SK-N-SH (cell line): ENCODE measurements around the gene RASSF1. TPM values are rescaled to one million over a fixed set of nuclear protein-coding genes. Genes with fewer than 3 reads are reported as not detected.

ENCODE experiments used
- CTCF ChIA-PET: fragments of 300-600, 350-600 bp; formaldehyde crosslinking; extraction: SDS; loops from one replicate; lab custom pipeline; 2021; lab: Yijun Ruan, JAX
- POLR2A ChIA-PET: fragments of 350-600 bp; sonication (Branson Sonifier 250); formaldehyde crosslinking; extraction: SDS; loops from one replicate; lab custom pipeline; 2020; ENCODE audit warnings: antibody characterized with exemption, inconsistent platforms; lab: Yijun Ruan, JAX
- DNase-seq: peaks from one replicate; pipeline ENCODE4 v3.0.0; 2012
- H2AFZ ChIP-seq: fragments of 200-600 bp; sonication (generic); 2 replicates; pipeline ENCODE4 v1.8.1; 2016; ENCODE audit warnings: antibody characterized with exemption, mild to moderate bottlenecking, low read depth
- H3F3A ChIP-seq: fragments of 200-600 bp; sonication (generic); replicated peaks from 2 replicates; pipeline ENCODE3; 2016; ENCODE audit warnings: antibody characterized with exemption, mild to moderate bottlenecking; ENCODE audit not compliant: insufficient read depth
- H3K27ac ChIP-seq, 2 experiments: fragments of 200-500 bp in 1 of 2; fragments of 200-600 bp in 1 of 2; sonication (Bioruptor generic) in 1 of 2; sonication (generic), shearing (Covaris generic) in 1 of 2; 2 replicates each; pipeline versions ENCODE4 v1.5.1 to v1.6.1; 2014 to 2016; ENCODE audit warnings: low read depth in 2 of 2, inconsistent platforms in 1 of 2, low read length in 1 of 2, mild to moderate bottlenecking in 1 of 2, mixed read lengths in 1 of 2
- H3K27me3 ChIP-seq: fragments of 200-600 bp; sonication (generic), shearing (Covaris generic); 2 replicates; pipeline ENCODE4 v1.6.1; 2016; ENCODE audit warnings: mixed run types; ENCODE audit not compliant: insufficient read depth
- H3K36me3 ChIP-seq, 2 experiments: fragments of 200-500 bp in 1 of 2; fragments of 200-600 bp in 1 of 2; sonication (Bioruptor generic) in 1 of 2; sonication (generic) in 1 of 2; replicated peaks in 1 of 2; 2 replicates each; pipeline versions ENCODE3 to v1.5.1; 2014 to 2016; ENCODE audit warnings: low read length in 1 of 2, mild to moderate bottlenecking in 1 of 2; ENCODE audit not compliant: insufficient read depth in 2 of 2, control insufficient read depth in 1 of 2
- H3K4me1 ChIP-seq, 2 experiments: fragments of 200-500 bp in 1 of 2; fragments of 200-600 bp in 1 of 2; sonication (Bioruptor generic) in 1 of 2; sonication (generic), shearing (Covaris generic) in 1 of 2; 2 replicates each; pipeline versions ENCODE4 v1.5.1 to v1.6.1; 2014 to 2016; ENCODE audit warnings: low read depth in 1 of 2, low read length in 1 of 2, mixed run types in 1 of 2; ENCODE audit not compliant: insufficient read depth in 2 of 2, control insufficient read depth in 1 of 2
- H3K4me2 ChIP-seq: fragments of 200-600 bp; sonication (generic), shearing (Covaris generic); 2 replicates; pipeline ENCODE4 v1.6.1; 2017; ENCODE audit warnings: mixed run types
- H3K4me3 ChIP-seq, 2 experiments: fragments of 200-500 bp in 1 of 2; fragments of 200-600 bp in 1 of 2; sonication (Bioruptor generic) in 1 of 2; sonication (generic), shearing (Covaris generic) in 1 of 2; 2 replicates each; pipeline versions ENCODE4 v1.5.1 to v1.8.1; 2014 to 2016; ENCODE audit warnings: low read depth in 2 of 2, inconsistent platforms in 1 of 2, low read length in 1 of 2, mild to moderate bottlenecking in 1 of 2, mixed read lengths in 1 of 2, moderate library complexity in 1 of 2
- H3K79me2 ChIP-seq: fragments of 200-600 bp; sonication (generic); 2 replicates; pipeline ENCODE4 v1.8.1; 2017; ENCODE audit warnings: mild to moderate bottlenecking; ENCODE audit not compliant: insufficient read depth
- H3K9ac ChIP-seq: fragments of 200-600 bp; sonication (generic); 2 replicates; pipeline ENCODE4 v1.6.1; 2017; ENCODE audit warnings: mixed run types
- H3K9me2 ChIP-seq: fragments of 200-600 bp; sonication (generic); 2 replicates; pipeline ENCODE4 v1.6.1; 2017; ENCODE audit warnings: mixed run types
- H3K9me3 ChIP-seq: fragments of 200-600 bp; sonication (generic); 2 replicates; pipeline ENCODE4 v1.6.1; 2017; ENCODE audit warnings: mixed run types, mild to moderate bottlenecking, moderate library complexity
- H4K20me1 ChIP-seq: fragments of 200-600 bp; sonication (generic); 2 replicates; pipeline ENCODE4 v1.6.1; 2017; ENCODE audit warnings: mild to moderate bottlenecking, mixed run types; ENCODE audit not compliant: insufficient read depth
- EZH2phosphoT487 ChIP-seq: fragments of 200-600 bp; sonication (generic); IDR thresholded peaks from 2 replicates; pipeline ENCODE4 v1.6.1; 2017; ENCODE audit warnings: low read depth, mixed run types, mild to moderate bottlenecking, antibody characterized with exemption, moderate library complexity, borderline replicate concordance
- FOSL2 ChIP-seq: IDR thresholded peaks from 2 replicates; pipeline ENCODE4 v1.4.0; 2012; ENCODE audit warnings: low read depth, mild to moderate bottlenecking, moderate library complexity, borderline replicate concordance
- JUND ChIP-seq: IDR thresholded peaks from 2 replicates; pipeline ENCODE4 v1.4.0; 2012
- MEF2A ChIP-seq: IDR thresholded peaks from 2 replicates; pipeline ENCODE4 v1.4.0; 2012; ENCODE audit warnings: low read depth, borderline replicate concordance
- NFIC ChIP-seq: IDR thresholded peaks from 2 replicates; pipeline ENCODE4 v1.4.0; 2012; ENCODE audit warnings: borderline replicate concordance
- PBX3 ChIP-seq: IDR thresholded peaks from 2 replicates; pipeline ENCODE4; 2012
- POLR2AphosphoS5 ChIP-seq: IDR thresholded peaks from 2 replicates; pipeline ENCODE4 v1.6.1; 2012; ENCODE audit warnings: low read depth, low read length
- RAD21 ChIP-seq: IDR thresholded peaks from 2 replicates; pipeline ENCODE4 v1.6.1; 2012; ENCODE audit warnings: mild to moderate bottlenecking, low read length
- RCOR1 ChIP-seq: fragments of 150-350 bp; IDR thresholded peaks from 2 replicates; pipeline ENCODE4 v1.6.1; 2017; ENCODE audit warnings: antibody characterized with exemption, low read length
- RXRA ChIP-seq: IDR thresholded peaks from 2 replicates; pipeline ENCODE4 v1.4.0; 2012; ENCODE audit warnings: low read depth, mild to moderate bottlenecking, borderline replicate concordance
- TCF12 ChIP-seq: IDR thresholded peaks from 2 replicates; pipeline ENCODE4 v1.4.0; 2012
- WGBS: methylation state at CpG from one replicate; pipeline ENCODE4 v1.1.6; 2017; ENCODE audit warnings: low lambda C conversion rate; 5-methylcytosine and 5-hydroxymethylcytosine counted together
- polyA plus RNA-seq, 3 experiments: library from polyadenylated mRNA; depleted of rRNA; stranded (reverse); fragments of >200 nt; gene quantifications; 2 replicates each; pipeline ENCODE4 v1.2.3, GENCODE V29; 2012
- TF ChIP-seq, protein P1 (sequence below): fragments of 150-350 bp; IDR thresholded peaks from 2 replicates; pipeline ENCODE4 v1.6.1; 2017; ENCODE audit warnings: antibody characterized with exemption, low read length, low read depth, borderline replicate concordance

The RASSF1 gene
- polyA plus RNA-seq, 1 of the 3 experiments (the other 2 are of a cell fraction): 28.1 TPM

DNA sequence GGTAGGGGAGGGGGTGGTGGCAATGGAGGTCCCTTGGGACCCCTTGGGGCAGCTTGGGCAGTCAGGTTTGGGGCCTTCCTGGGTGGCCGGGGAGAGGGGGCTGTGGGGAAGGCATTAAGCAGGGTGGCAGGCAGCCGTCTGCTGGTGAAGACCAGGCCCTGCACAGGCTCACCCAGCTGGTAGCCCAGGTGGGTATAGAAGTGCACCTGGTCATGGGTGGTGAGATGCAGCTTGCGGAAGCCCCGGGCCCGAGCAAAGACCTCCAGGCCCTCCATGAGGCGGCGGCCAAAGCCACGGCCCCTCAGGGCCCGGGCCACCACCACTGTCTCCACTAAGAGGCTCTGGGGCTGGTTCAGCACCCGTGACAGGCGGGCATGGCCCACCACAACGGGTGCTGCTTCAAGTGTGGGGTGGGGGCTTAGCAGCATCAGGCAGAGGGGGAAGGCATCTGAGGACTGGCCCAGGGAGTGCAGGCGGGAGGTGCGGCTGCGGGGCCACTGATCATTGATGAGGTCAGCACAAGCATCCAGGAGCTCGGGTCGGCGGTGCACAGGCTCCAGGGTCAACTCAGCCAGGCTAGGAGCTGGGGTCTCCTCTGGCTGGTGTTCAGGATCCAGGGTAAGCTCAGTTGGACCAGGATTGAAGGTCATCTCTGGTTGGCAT is 43.8 kb downstream of the RASSF1 start:
- H3K9me3 ChIP-seq: no peaks in the 10 kb centered on the region
- 94% methylated on average over 3 of the region's 18 CpGs for WGBS
- ChIA-PET CTCF (interaction anchor here (0.5 to 3.4 kb wide), 3 partner anchors 27 to 84 kb away, joined by 3 to 16 read pairs (median 7); no protein-coding TSS in a partner anchor), POLR2A (no interaction called here)
- TF ChIP-seq EZH2phosphoT487: no peak
- no peak for TF ChIP-seq POLR2AphosphoS5
- no peak for TF ChIP-seq JUND
- no peak for TF ChIP-seq MEF2A
- TF ChIP-seq PBX3: no peak
- no peak for TF ChIP-seq TCF12
- H2AFZ ChIP-seq: no peak overlapping the region
- no peaks in the 10 kb centered on the region for H4K20me1 ChIP-seq
- H3K27ac ChIP-seq: no peak overlapping the region
- peaks cover 13 to 30% of the 10 kb centered on the region in 2 experiments; a peak in 3 of 4 replicates for H3K4me1 ChIP-seq
- DNase-seq: no peak
- H3K4me3 ChIP-seq: no peak overlapping the region
- no peak overlapping the region for H3K9ac ChIP-seq
- H3K79me2 ChIP-seq: peaks cover 11% of the 10 kb centered on the region
- H3K27me3 ChIP-seq: no peaks in the 10 kb centered on the region
- no peaks in the 10 kb centered on the region for H3F3A ChIP-seq
- H3K36me3 ChIP-seq: peaks cover 0 to 6% of the 10 kb centered on the region in 2 experiments
- no peaks in the 10 kb centered on the region for H3K9me2 ChIP-seq
- H3K4me2 ChIP-seq: no peak overlapping the region

DNA sequence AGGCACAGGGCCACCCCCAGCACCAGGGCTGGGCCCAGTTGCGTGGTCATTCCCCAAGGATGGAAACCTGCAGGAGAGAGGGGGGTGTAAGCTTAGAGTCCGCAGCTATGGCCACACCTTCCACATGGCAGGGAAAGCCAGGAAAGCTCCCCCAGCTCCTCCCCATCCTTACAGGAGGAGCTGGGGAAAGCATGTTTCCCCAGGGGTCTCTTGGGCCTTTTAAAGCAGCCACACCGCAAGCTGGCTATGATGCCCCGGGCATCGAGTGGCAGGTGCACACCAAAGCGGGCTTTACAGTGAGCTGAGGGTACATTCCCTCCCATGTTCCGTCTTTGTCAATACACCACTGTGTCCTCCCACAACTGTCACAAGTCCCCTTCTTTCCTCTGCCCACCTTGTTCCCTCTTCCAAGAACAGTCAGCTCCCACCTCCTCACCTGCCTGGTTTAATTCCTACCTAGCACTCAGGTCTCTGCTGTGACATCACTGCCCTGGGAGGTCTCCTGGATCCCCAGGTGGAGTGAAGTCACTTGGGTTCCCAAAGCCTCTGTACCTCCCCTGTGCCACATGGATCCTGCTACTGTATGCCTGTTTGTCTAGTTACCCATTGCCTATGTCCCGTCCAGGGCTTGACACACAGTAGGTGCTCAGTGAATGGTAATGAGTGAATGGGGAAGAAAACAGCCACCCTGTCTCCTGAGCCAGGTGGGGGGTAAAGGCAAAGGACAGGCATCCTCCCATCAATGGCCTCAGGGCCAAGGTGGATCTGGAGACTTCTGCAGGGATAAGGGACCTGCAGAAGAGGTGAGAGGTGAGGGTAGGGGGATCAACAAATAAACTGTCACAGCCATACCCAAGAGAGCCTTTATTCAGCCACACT is 44.8 kb downstream of the RASSF1 start:
- ChIA-PET POLR2A (no interaction called here), CTCF (interaction anchor here (0.7 to 1.5 kb wide), 6 partner anchors 21 to 318 kb away, joined by 3 to 5 read pairs (median 4); no protein-coding TSS in a partner anchor)
- H3K27ac ChIP-seq: no peak overlapping the region
- TF ChIP-seq TCF12 (no peak), RCOR1 (no peak), FOSL2 (no peak), RAD21 (no peak), EZH2phosphoT487 (no peak), NFIC (no peak), RXRA (no peak), POLR2AphosphoS5 (no peak), MEF2A (no peak)
- TF ChIP-seq, protein P1, sequence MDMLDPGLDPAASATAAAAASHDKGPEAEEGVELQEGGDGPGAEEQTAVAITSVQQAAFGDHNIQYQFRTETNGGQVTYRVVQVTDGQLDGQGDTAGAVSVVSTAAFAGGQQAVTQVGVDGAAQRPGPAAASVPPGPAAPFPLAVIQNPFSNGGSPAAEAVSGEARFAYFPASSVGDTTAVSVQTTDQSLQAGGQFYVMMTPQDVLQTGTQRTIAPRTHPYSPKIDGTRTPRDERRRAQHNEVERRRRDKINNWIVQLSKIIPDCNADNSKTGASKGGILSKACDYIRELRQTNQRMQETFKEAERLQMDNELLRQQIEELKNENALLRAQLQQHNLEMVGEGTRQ: no peak
- H3K36me3 ChIP-seq: peaks cover 0 to 6% of the 10 kb centered on the region in 2 experiments
- H3K9ac ChIP-seq: no peak overlapping the region
- no peaks in the 10 kb centered on the region for H3K9me2 ChIP-seq
- no peak for DNase-seq
- H4K20me1 ChIP-seq: no peaks in the 10 kb centered on the region
- H3K9me3 ChIP-seq: no peaks in the 10 kb centered on the region
- no peak overlapping the region for H2AFZ ChIP-seq
- H3F3A ChIP-seq: no peaks in the 10 kb centered on the region
- WGBS: 80% methylated on average over 5 of the region's 8 CpGs
- peaks cover 21% of the 10 kb centered on the region for H3K79me2 ChIP-seq
- H3K27me3 ChIP-seq: no peaks in the 10 kb centered on the region
- H3K4me1 ChIP-seq: peaks cover 13 to 36% of the 10 kb centered on the region in 2 experiments; a peak in 3 of 4 replicates
- no peak overlapping the region for H3K4me3 ChIP-seq
- H3K4me2 ChIP-seq: no peak overlapping the region
